ENCODE measurements around the gene PLS3. TPM values are rescaled to one million over a fixed set of nuclear protein-coding genes. Genes with fewer than 3 reads are reported as not detected.
"Not testable (repeated sequence)": the region's sequence is repeated elsewhere in the genome, so short reads cannot be mapped to it uniquely, and the experiment has no call there.

Gene PLS3
- total and polyA plus RNA-seq, 11 donors, result 17.5 to 61.8 (median 36.6) TPM

DNA sequence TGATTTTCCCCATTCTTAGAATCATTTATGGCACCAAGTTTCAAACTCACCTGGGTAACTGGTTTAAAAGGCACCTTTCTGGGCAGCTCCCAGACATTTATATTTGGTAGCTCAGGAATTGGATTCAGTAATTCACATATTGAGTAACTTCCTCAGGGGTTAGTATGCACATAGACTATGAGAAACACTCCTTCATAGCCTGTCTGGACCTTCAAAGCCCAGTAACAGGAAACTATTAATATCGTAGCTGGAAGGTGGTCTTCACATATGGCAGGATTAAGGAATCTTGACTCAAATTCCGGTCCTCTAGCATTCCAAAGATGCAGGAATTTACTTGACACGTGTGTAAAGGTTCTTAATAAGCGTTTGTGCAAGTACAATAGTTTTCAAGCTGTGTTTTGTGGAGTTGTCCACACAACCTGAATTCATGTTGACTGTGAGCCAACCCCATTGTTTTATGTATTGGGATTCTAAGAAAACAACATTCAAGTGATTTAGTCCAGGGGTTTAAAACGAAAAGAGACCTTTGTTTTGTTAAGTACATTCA, 78.4 kb downstream of the PLS3 start:
- H3K4me3 ChIP-seq, result no peak overlapping the region
- peaks cover 0 to 96% (median 26%) of the 10 kb centered on the region in 9 donors for H3K36me3 ChIP-seq
- no peak for DNase-seq
- intact Hi-C loops (cut with DNase I), result loop anchor here in 1 of 10 donors (10.0 kb wide), 1 partner anchor 45 kb away; no protein-coding TSS in a partner anchor
- ATAC-seq, result no peak
- no peaks in the 10 kb centered on the region for H3K9me3 ChIP-seq
- 30 to 72% (median 51%) methylated on average over 5 of the region's 5 CpGs for WGBS, 4 donors
- peaks cover 0 to 17% (median 2%) of the 10 kb centered on the region in 12 donors for H3K4me1 ChIP-seq
- TF ChIP-seq POLR2A (IDR thresholded peaks at IDR 0.05), result no peak
- TF ChIP-seq, protein P1, sequence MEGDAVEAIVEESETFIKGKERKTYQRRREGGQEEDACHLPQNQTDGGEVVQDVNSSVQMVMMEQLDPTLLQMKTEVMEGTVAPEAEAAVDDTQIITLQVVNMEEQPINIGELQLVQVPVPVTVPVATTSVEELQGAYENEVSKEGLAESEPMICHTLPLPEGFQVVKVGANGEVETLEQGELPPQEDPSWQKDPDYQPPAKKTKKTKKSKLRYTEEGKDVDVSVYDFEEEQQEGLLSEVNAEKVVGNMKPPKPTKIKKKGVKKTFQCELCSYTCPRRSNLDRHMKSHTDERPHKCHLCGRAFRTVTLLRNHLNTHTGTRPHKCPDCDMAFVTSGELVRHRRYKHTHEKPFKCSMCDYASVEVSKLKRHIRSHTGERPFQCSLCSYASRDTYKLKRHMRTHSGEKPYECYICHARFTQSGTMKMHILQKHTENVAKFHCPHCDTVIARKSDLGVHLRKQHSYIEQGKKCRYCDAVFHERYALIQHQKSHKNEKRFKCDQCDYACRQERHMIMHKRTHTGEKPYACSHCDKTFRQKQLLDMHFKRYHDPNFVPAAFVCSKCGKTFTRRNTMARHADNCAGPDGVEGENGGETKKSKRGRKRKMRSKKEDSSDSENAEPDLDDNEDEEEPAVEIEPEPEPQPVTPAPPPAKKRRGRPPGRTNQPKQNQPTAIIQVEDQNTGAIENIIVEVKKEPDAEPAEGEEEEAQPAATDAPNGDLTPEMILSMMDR (IDR thresholded peaks at IDR 0.05), result no peak
- peaks cover 0 to 19% (median 0%) of the 10 kb centered on the region in 9 donors for H3K27me3 ChIP-seq
- peak overlapping the region in 2 of 12 donors; percentile 6 to 19 for H3K27ac ChIP-seq

DNA sequence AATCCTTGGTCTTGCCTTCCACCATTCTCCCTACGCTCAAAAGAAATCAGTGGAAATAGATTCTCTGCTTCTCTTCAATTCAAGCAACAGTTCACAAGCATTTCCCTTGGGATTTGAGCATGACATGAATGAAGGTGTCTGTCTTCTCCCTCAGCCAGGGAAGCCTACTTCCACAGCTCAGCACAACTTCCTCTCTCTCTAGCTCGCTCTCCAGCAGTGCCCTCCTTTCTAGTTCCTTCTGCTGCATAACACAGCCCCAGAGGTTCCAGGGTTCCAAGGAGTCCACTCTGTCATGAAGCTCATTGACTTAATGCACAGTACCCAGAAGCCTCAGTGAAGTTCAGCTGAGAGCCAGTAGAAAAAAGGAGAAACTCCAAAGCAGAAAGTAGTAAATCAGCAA, 81.3 kb downstream of the PLS3 start:
- peaks cover 0 to 12% (median 2%) of the 10 kb centered on the region in 12 donors for H3K4me1 ChIP-seq
- peaks cover 0 to 96% (median 31%) of the 10 kb centered on the region in 9 donors for H3K36me3 ChIP-seq
- H3K27ac ChIP-seq, result peak overlapping the region in 8 of 12 donors; percentile 2 to 59 (median 48)
- TF ChIP-seq POLR2A (IDR thresholded peaks at IDR 0.05), result no peak
- TF ChIP-seq, protein P1 (IDR thresholded peaks at IDR 0.05), result no peak
- peak in 3 of 4 donors; percentile 45 to 59 (median 47) for ATAC-seq
- intact Hi-C loops (cut with DNase I), result loop anchor here in 9 of 10 donors (2.0 to 10.0 kb wide), 4 partner anchors 80 to 312 kb away; partner anchors contain the start of gene PLS3 (in 3 of the 9)
- 39 to 69% (median 52%) methylated on average over 2 of the region's 2 CpGs for WGBS, 4 donors
- H3K27me3 ChIP-seq, result peaks cover 0 to 18% (median 0%) of the 10 kb centered on the region in 9 donors
- no peak overlapping the region for H3K4me3 ChIP-seq
- no peak for DNase-seq
- no peaks in the 10 kb centered on the region for H3K9me3 ChIP-seq

DNA sequence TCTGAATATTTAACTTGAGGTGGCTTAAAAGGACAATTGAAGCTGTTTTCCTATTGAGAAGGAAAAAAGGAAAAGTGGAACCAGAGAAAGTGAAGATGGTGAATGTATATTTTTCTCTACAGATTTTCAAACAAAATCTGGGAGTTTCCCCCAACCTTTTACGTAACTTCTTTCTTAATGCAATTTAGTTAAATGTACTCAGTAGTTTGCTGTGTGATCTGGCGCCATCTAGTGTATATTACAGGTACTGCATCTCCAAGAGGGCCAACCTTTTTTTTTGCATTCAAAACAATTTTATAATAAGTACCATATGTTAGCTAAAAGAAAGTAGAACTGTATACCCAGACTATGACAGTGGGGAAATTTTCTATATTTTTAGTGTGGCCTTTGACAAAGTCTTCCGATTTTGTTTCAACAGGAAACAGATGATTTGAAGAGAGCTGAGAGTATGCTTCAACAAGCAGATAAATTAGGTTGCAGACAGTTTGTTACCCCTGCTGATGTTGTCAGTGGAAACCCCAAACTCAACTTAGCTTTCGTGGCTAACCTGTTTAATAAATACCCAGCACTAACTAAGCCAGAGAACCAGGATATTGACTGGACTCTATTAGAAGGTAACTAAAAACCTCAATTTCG, 82.0 kb downstream of the PLS3 start:
- Histone ChIP-seq H3K27me3 (peaks cover 0 to 18% (median 0%) of the 10 kb centered on the region in 9 donors), H3K4me1 (peaks cover 0 to 12% (median 2%) of the 10 kb centered on the region in 12 donors), H3K36me3 (peaks cover 0 to 96% (median 31%) of the 10 kb centered on the region in 9 donors), H3K27ac (peak overlapping the region in 9 of 12 donors; percentile 2 to 59 (median 46)), H3K4me3 (no peak overlapping the region), H3K9me3 (no peaks in the 10 kb centered on the region)
- TF ChIP-seq, protein P1 (IDR thresholded peaks at IDR 0.05), result peak; percentile 80 to 99 (median 88)
- no peak for TF ChIP-seq POLR2A (IDR thresholded peaks at IDR 0.05)
- no peak for ATAC-seq
- peak in 1 of 5 donors; percentile 15 for DNase-seq
- WGBS, 4 donors, result 24 to 41% (median 28%) methylated on average over 5 of the region's 5 CpGs
- intact Hi-C loops (cut with DNase I), result loop anchor here in 9 of 10 donors (1.0 to 10.0 kb wide), 5 partner anchors 81 to 313 kb away; partner anchors contain the start of gene PLS3 (in 3 of the 9)

DNA sequence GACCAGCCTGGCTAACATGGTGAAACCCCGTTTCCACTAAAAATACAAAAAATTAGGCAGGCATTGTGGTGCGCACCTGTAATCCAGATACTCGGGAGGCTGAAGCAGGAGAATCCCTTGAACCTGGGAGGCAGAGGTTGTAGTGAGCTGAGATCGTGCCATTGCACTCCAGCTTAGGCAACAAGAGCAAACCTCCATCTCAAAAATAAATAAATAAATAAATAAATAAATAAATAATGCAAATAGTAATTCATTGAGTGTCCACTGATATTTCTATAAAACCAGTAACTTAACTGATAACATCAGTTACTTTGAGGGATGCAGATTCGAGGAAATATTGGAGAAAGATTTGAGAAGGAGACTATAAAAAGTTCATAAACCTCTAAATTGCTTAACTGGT, 83.4 kb downstream of the PLS3 start:
- intact Hi-C loops (cut with DNase I), result loop anchor here in 6 of 10 donors (5.0 to 10.0 kb wide), 3 partner anchors 82 to 312 kb away; partner anchors contain the start of gene PLS3 (in 3 of the 6)
- 78 to 94% (median 89%) methylated on average over 5 of the region's 5 CpGs for WGBS, 4 donors
- H3K27ac ChIP-seq, DNase-seq, ATAC-seq, H3K9me3 ChIP-seq, H3K4me3 ChIP-seq: not testable (repeated sequence)
- Histone ChIP-seq H3K4me1 (peaks cover 0 to 15% (median 4%) of the 10 kb centered on the region in 12 donors), H3K27me3 (peaks cover 0 to 14% (median 0%) of the 10 kb centered on the region in 9 donors), H3K36me3 (peaks cover 0 to 97% (median 37%) of the 10 kb centered on the region in 9 donors)
